Spinal cord (tissue), 10 donors: Measurements from ENCODE around the gene SRPK2. TPM values are rescaled to one million over a fixed set of nuclear protein-coding genes. Genes with fewer than 3 reads are reported as not detected.
"Not testable (repeated sequence)": the region's sequence is repeated elsewhere in the genome, so short reads cannot be mapped to it uniquely, and the experiment has no call there.

Experiments used
- DNase-seq, 6 donors: peaks; one replicate each; pipeline versions ENCODE4 v3.0.0 to v3.0.0-alpha.2; 2013 to 2015; ENCODE audit warnings: low spot score in 6 of 6, low read depth in 4 of 6
- H3K27ac ChIP-seq: one replicate; pipeline ENCODE4 v1.5.1; 2013; ENCODE audit warnings: low read depth, low read length, control low read depth
- H3K27me3 ChIP-seq: one replicate; pipeline ENCODE4 v1.6.1; 2013; ENCODE audit warnings: low read length; ENCODE audit not compliant: control insufficient read depth, insufficient read depth
- H3K36me3 ChIP-seq: one replicate; pipeline ENCODE4 v1.6.1; 2013; ENCODE audit warnings: low read length; ENCODE audit not compliant: control insufficient read depth, insufficient read depth
- H3K4me1 ChIP-seq: one replicate; pipeline ENCODE4 v1.6.1; 2013; ENCODE audit warnings: low read length; ENCODE audit not compliant: control insufficient read depth, insufficient read depth
- H3K4me3 ChIP-seq: one replicate; pipeline ENCODE4 v1.5.1; 2013; ENCODE audit warnings: low read depth, low read length, control low read depth
- H3K9me3 ChIP-seq: one replicate; pipeline ENCODE4 v1.6.1; 2013; ENCODE audit warnings: low read length; ENCODE audit not compliant: control insufficient read depth, insufficient read depth
- WGBS: methylation state at CpG from one replicate; pipeline ENCODE4 v1.1.5; 2013; ENCODE audit warnings: missing lambda C conversion rate; ENCODE audit not compliant: insufficient coverage; 5-methylcytosine and 5-hydroxymethylcytosine counted together
- polyA plus RNA-seq, 2 donors: library from polyadenylated mRNA; unstranded; fragments of 120-200 nt; gene quantifications; one replicate each; pipeline ENCODE4 v1.2.1, GENCODE V29; 2013; ENCODE audit not compliant: insufficient read length in 2 of 2
- total RNA-seq, 2 donors: library from RNA; depleted of rRNA in 1 of 2; stranded (reverse); fragments of 120-200 nt in 1 of 2; fragments of >200 nt in 1 of 2; gene quantifications; one replicate each; pipeline versions ENCODE4 v1.2.3 to v1.2.4, GENCODE V29; 2013 to 2014
- donor health status: healthy.

SRPK2 gene
- total and polyA plus RNA-seq, 4 donors: 79.8 to 252 (median 126) TPM

DNA sequence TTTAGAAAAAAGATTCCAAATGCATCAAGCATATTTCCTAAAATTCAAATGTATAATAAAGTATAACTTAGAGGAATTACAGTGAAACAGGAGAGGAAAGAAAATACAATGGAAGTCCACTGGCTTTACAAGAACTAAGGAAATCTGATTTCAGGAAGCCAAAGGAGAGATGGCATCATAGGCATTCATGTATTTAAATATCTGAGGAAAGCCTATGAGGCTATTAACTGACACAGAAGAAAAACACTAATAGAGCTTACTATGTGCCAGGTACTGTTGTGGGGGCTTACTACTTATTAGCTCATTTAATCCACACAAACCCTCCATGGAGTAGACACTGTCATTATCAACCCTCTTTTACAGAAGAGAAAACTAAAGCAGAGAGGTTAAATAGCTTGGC, 92.2 kb downstream of the SRPK2 start:
- Histone ChIP-seq H3K27ac (no peak overlapping the region), H3K36me3 (peaks cover 2% of the 10 kb centered on the region), H3K4me1 (no peaks in the 10 kb centered on the region)

DNA sequence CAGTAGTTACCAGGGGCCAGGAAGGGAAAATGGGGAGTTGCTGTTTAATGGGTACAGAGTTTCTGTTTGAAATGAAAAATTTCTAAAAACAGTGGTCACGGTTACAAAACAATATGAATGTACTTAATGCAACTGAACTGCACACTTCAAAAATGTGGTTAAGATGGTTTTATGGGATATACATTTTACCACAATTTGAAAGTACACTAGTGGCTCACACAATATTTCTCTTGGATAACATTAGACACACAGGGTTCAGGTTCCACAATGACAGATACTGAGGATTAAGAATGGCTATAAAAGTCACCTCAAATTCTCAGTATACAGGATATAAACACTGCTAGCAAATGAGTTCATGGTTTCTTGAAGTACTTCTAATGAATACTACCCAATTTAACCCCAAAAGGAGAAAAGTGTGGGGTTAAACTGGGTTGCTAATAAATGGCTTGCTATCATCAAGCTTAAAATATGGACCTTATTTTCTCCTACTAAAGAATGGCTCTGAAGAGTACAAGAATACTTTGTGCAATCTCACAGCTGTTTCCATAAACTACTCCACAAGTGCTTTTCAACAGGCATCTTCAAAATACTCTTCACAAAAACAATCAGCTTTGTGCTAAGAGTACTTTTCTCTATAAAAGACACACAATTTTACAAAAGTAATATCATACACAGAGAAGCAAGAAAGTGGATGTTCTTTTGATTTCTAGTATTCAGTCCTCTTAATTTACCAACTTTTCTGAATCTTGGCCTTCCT, 92.9 kb downstream of the SRPK2 start:
- no CpG with 5 or more reads among the region's 1 CpG for WGBS
- Histone ChIP-seq H3K27me3 (no peaks in the 10 kb centered on the region), H3K36me3 (no peaks in the 10 kb centered on the region), H3K4me1 (no peaks in the 10 kb centered on the region), H3K4me3 (no peak overlapping the region), H3K9me3 (no peaks in the 10 kb centered on the region), H3K27ac (no peak overlapping the region)
- no peak for DNase-seq

More for the DNA sequence above, 92.2 kb downstream of the SRPK2 start:
- Histone ChIP-seq H3K9me3 (no peaks in the 10 kb centered on the region), H3K4me3 (no peak overlapping the region), H3K27me3 (no peaks in the 10 kb centered on the region)
- DNase-seq: no peak

DNA sequence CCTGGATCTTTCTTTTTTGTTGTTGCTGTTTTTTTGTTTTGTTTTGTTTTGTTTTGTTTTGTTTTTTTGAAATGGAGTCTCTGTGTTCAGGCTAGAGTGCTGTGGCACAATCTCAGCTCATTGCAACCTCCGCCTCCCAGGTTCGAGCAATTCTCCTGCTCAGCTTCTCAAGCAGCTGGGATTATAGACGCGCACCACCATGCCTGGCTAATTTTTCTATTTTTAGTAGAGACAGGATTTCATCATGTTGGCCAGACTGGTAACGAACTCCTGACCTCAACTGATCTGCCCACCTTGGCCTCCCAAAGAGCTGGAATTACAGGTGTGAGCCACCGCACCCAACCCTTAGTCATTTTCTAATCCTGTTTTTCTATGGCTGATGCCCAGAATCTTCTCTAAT, 94.2 kb downstream of the SRPK2 start:
- not testable (repeated sequence) for H3K9me3 ChIP-seq, H3K4me1 ChIP-seq, H3K27me3 ChIP-seq, H3K36me3 ChIP-seq, H3K4me3 ChIP-seq, DNase-seq, H3K27ac ChIP-seq
- WGBS: 89% methylated on average over 3 of the region's 6 CpGs

DNA sequence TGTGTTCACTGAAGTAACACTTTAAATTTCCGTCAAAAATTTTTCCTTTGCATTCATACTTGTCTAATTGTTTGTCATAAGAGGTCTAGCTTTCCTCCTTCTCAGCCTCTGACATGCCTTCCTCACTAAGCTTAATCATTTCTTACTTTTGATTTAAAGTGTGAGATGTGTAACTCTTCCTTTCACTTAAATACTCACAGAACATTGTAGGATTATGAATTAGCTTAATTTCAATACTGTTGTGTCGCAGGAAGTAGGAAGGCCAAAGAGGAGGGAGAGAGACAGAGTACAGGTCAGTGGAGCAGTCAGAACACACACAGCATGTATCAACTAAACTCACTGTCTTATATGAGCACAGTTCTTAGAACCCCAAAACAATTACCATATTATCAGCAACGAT, 99.0 kb downstream of the SRPK2 start:
- Histone ChIP-seq H3K27ac (no peak overlapping the region), H3K27me3 (no peaks in the 10 kb centered on the region), H3K4me1 (no peaks in the 10 kb centered on the region), H3K9me3 (no peaks in the 10 kb centered on the region), H3K36me3 (no peaks in the 10 kb centered on the region), H3K4me3 (no peak overlapping the region)
- no peak for DNase-seq
- 70% methylated on average over 1 of the region's 3 CpGs for WGBS

DNA sequence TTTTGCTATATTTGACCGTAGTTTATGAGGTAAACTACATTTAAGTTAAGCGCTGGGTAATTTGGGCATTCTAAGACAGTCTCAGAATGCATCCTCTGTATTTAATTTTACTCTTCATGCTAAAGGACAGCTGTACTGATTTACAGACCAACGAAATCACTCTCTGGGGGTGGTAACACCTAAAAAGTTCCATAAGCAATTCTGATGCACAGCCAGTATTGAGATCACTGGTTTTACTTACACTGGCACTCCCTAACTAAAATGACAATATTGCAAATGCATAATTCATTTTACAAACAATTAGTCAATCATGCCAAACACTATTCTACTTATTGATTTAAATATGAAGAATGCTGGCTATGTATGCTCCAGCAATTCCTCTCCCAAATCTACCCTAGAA, 102.3 kb downstream of the SRPK2 start:
- Histone ChIP-seq H3K27me3 (no peaks in the 10 kb centered on the region), H3K4me3 (no peak overlapping the region), H3K27ac (no peak overlapping the region), H3K4me1 (no peaks in the 10 kb centered on the region), H3K9me3 (no peaks in the 10 kb centered on the region), H3K36me3 (no peaks in the 10 kb centered on the region)
- no peak for DNase-seq
- WGBS: 100% methylated on average over 1 of the region's 3 CpGs

DNA sequence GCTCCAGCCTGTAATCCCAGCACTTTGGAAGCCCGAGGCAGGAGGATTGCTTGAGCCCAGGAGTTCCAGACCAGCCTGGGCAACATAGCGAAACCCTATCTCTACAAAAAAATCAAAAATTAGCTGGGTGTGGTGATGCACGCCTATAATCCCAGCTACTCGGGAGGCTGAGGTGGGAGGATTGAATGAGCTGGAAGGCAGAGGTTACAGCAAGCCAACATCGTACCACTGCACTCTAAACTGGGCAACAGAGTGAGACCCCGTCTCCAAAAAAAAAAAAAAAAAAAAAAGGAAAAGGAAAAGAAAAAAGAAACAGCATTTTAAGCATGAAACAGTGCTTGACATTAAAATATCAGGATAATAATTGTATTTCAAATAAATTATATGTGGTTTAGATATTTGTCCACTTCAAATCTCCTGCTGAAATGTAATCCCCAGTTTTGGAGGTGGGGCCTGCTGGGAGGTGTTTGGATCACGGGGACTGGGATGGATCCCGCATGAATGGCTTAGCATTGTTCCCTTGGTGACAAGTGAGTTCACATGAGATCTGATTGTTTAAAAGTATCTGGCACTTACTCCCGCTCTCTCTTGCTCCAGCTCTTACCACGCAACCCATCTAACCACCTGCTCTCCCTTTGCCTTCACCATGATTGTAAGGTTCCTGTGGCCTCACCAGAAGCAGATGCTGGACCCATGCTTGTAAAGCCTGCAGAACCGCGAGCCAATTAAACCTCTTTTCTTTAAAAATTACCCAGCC, 103.4 kb downstream of the SRPK2 start:
- Histone ChIP-seq H3K9me3 (no peaks in the 10 kb centered on the region), H3K27me3 (no peaks in the 10 kb centered on the region), H3K4me3 (no peak overlapping the region), H3K36me3 (no peaks in the 10 kb centered on the region), H3K4me1 (no peaks in the 10 kb centered on the region), H3K27ac (no peak overlapping the region)
- DNase-seq: no peak
- WGBS: 81% methylated on average over 5 of the region's 12 CpGs

DNA sequence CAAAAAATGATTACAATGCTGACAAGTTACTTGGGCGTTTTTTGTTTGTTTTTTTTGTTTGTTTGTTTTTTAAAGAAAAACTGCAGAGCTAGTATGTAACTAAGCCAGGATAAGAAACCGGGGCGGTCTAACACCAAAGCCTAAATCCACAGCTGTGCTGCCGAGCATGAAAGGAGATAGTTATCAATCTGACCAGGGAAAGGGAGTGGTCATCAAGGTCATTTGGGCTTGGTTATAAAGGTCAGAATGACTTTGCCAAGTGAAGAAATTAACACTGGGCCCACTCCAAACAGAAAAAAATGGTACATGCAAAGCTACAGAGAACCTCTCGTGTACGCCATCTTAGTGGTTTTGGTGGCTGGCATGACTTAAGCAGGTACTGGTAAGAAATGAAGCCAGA, 104.7 kb downstream of the SRPK2 start:
- Histone ChIP-seq H3K27ac (no peak overlapping the region), H3K27me3 (no peaks in the 10 kb centered on the region), H3K9me3 (no peaks in the 10 kb centered on the region), H3K36me3 (no peaks in the 10 kb centered on the region), H3K4me1 (no peaks in the 10 kb centered on the region), H3K4me3 (no peak overlapping the region)
- DNase-seq: no peak
- 94% methylated on average over 2 of the region's 6 CpGs for WGBS

DNA sequence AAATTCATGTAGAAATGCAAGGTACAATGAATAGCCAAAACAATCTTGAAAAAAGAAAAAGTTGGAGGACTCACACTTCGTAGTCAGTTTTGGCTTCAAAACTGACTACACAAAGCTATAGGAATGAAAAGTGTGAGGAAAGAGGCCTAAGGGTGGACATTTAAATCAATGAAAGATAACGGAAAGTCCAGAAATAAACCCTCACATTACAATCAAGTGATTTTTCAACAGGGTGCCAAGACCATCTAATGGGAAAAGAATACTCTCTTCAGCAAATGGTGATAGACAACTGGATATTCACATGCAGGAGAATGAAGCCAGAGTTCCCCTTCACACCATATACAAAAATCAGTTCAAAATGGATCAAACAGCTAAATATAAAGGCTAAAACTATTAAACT, 106.8 kb downstream of the SRPK2 start:
- H3K27ac ChIP-seq: no peak overlapping the region
- no peaks in the 10 kb centered on the region for H3K9me3 ChIP-seq

DNA sequence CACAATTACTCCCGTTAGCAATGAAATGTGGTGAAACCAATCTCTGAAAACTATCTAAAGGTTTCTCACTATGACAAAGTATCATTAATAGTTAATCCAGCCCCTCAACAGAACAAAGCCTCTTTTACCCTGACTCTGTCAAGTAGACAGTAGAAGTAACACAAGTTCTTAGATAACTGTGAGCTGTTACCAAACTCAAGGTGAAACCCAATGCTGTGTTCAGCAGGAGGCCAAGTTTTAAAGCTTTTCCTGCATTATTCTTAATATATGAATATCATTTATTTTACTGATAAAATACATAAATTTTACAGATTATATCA, 109.1 kb downstream of the SRPK2 start:
- WGBS: no CpG with 5 or more reads among the region's 1 CpG
- Histone ChIP-seq H3K9me3 (no peaks in the 10 kb centered on the region), H3K4me3 (no peak overlapping the region), H3K36me3 (peaks cover 2% of the 10 kb centered on the region), H3K4me1 (no peaks in the 10 kb centered on the region), H3K27me3 (no peaks in the 10 kb centered on the region), H3K27ac (no peak overlapping the region)
- no peak for DNase-seq

More for the DNA sequence above, 106.8 kb downstream of the SRPK2 start:
- Histone ChIP-seq H3K27me3 (no peaks in the 10 kb centered on the region), H3K36me3 (no peaks in the 10 kb centered on the region), H3K4me1 (no peaks in the 10 kb centered on the region), H3K4me3 (no peak overlapping the region)
- no peak for DNase-seq
- no CpG with 5 or more reads among the region's 2 CpGs for WGBS
